Measurements from ENCODE around the gene SIPA1L3. TPM values are rescaled to one million over a fixed set of nuclear protein-coding genes. Genes with fewer than 3 reads are reported as not detected.

Gene SIPA1L3
- total and polyA plus RNA-seq, 11 donors = 4.7 to 22.9 (median 8.8) TPM

GRCh38 chr19:37907735-37908455 lies 887 bp downstream of the SIPA1L3 start:
- H3K27me3 ChIP-seq = no peaks in the 10 kb centered on the region
- no peaks in the 10 kb centered on the region for H3K9me3 ChIP-seq
- DNase-seq (no peak), ATAC-seq (no peak)
- H3K36me3 ChIP-seq = no peaks in the 10 kb centered on the region
- no peak for TF ChIP-seq POLR2A (IDR thresholded peaks at IDR 0.05)
- TF ChIP-seq CTCF (IDR thresholded peaks at IDR 0.05) = no peak
- intact Hi-C loops (cut with DNase I) = loop anchor here (2.0 to 10.0 kb wide), 11 partner anchors 94 to 429 kb away; partner anchors contain the start of genes CATSPERG (in 6 of the 10) and DPF1 (in 1 of the 10)
- H3K4me3 ChIP-seq = peak overlapping the region; percentile 76 to 98 (median 88)
- WGBS, 4 donors = 25 to 31% (median 28%) methylated on average over 13 of the region's 13 CpGs
- peak overlapping the region in 6 of 12 donors; percentile 50 to 81 (median 78) for H3K27ac ChIP-seq
- peaks cover 0 to 19% (median 12%) of the 10 kb centered on the region in 12 donors for H3K4me1 ChIP-seq

- WGBS, 4 donors = 72 to 84% (median 77%) methylated on average over 6 of the region's 6 CpGs
- Histone ChIP-seq H3K4me1 (peaks cover 0 to 21% (median 12%) of the 10 kb centered on the region in 12 donors), H3K36me3 (no peaks in the 10 kb centered on the region), H3K4me3 (no peak overlapping the region), H3K27ac (no peak overlapping the region), H3K9me3 (no peaks in the 10 kb centered on the region), H3K27me3 (no peaks in the 10 kb centered on the region)
- DNase-seq = no peak
- ATAC-seq = no peak
- intact Hi-C loops (cut with DNase I) = loop anchor here (5.0 to 10.0 kb wide), 10 partner anchors 93 to 428 kb away; partner anchors contain the start of genes CATSPERG (in 6 of the 10) and DPF1 (in 1 of the 10)
- TF ChIP-seq CTCF (IDR thresholded peaks at IDR 0.05) = no peak
- TF ChIP-seq POLR2A (IDR thresholded peaks at IDR 0.05) = no peak
Observed at GRCh38 chr19:37909661-37910199, 2.7 kb downstream of the SIPA1L3 start.

GRCh38 chr19:37914908-37915307 lies 7.9 kb downstream of the SIPA1L3 start:
- intact Hi-C loops (cut with DNase I) = no loop called here
- Histone ChIP-seq H3K27ac (no peak overlapping the region), H3K9me3 (no peaks in the 10 kb centered on the region), H3K36me3 (peaks cover 0 to 4% (median 0%) of the 10 kb centered on the region in 9 donors), H3K27me3 (no peaks in the 10 kb centered on the region), H3K4me3 (no peak overlapping the region), H3K4me1 (peaks cover 0 to 8% (median 0%) of the 10 kb centered on the region in 12 donors)
- no peak for ATAC-seq
- WGBS, 4 donors = 20 to 43% (median 37%) methylated on average over 2 of the region's 2 CpGs
- TF ChIP-seq POLR2A (IDR thresholded peaks at IDR 0.05) (no peak), CTCF (IDR thresholded peaks at IDR 0.05) (no peak)
- DNase-seq = no peak

Data from heart left ventricle (tissue), 16 donors.